Hepatocyte (in vitro differentiated cells): ENCODE results near the gene CCNK. TPM values are rescaled to one million over a fixed set of nuclear protein-coding genes. Genes with fewer than 3 reads are reported as not detected.

Experiments
- DNase-seq: peaks from one replicate; pipeline ENCODE4 v3.0.0-alpha.2; 2016; ENCODE audit warnings: low spot score
- H2AFZ ChIP-seq: fragments of 200-600 bp; sonication (generic); 2 replicates; pipeline ENCODE4 v1.6.0; 2016; ENCODE audit warnings: antibody characterized with exemption, mild to moderate bottlenecking
- H3K27ac ChIP-seq: fragments of 200-600 bp; sonication (generic); 2 replicates; pipeline ENCODE4 v1.5.1; 2016; ENCODE audit warnings: mild to moderate bottlenecking
- H3K27me3 ChIP-seq: fragments of 200-600 bp; sonication (generic); 2 replicates; pipeline ENCODE4 v1.6.1; 2016
- H3K36me3 ChIP-seq: fragments of 200-600 bp; sonication (generic); replicated peaks from 2 replicates; pipeline ENCODE4 v1.5.1; 2016; ENCODE audit warnings: low read depth; ENCODE audit not compliant: insufficient read depth
- H3K4me1 ChIP-seq: fragments of 200-600 bp; sonication (generic); 2 replicates; pipeline ENCODE4 v1.5.1; 2016; ENCODE audit warnings: mild to moderate bottlenecking, moderate library complexity; ENCODE audit not compliant: insufficient read depth
- H3K4me2 ChIP-seq: fragments of 200-600 bp; sonication (generic); 2 replicates; pipeline ENCODE4 v1.6.0; 2016
- H3K4me3 ChIP-seq: fragments of 200-600 bp; sonication (generic); 2 replicates; pipeline ENCODE4 v1.5.1; 2016; ENCODE audit warnings: mild to moderate bottlenecking
- H3K79me2 ChIP-seq: fragments of 200-600 bp; sonication (generic); 2 replicates; pipeline ENCODE4 v1.6.0; 2017; ENCODE audit warnings: mild to moderate bottlenecking
- H3K9me2 ChIP-seq: fragments of 200-600 bp; sonication (generic); replicated peaks from 2 replicates; pipeline ENCODE4 v1.6.0; 2017; ENCODE audit warnings: mild to moderate bottlenecking; ENCODE audit not compliant: insufficient read depth
- H3K9me3 ChIP-seq: fragments of 200-600 bp; sonication (generic); 2 replicates; pipeline ENCODE4 v1.5.1; 2016; ENCODE audit warnings: low read depth, mild to moderate bottlenecking
- H4K20me1 ChIP-seq: fragments of 200-600 bp; sonication (generic); 2 replicates; pipeline ENCODE4 v1.6.0; 2016; ENCODE audit warnings: mild to moderate bottlenecking; ENCODE audit not compliant: insufficient read depth, poor library complexity, severe bottlenecking
- CTCF ChIP-seq: fragments of 200-600 bp; sonication (generic); IDR thresholded peaks from 2 replicates; pipeline ENCODE4 v1.5.1; 2016; ENCODE audit warnings: antibody characterized with exemption, mild to moderate bottlenecking; ENCODE audit not compliant: poor library complexity
- EZH2 ChIP-seq: fragments of 200-600 bp; sonication (generic); IDR thresholded peaks from 2 replicates; pipeline ENCODE4 v1.6.1; 2016; ENCODE audit warnings: antibody characterized with exemption, mild to moderate bottlenecking, borderline replicate concordance
- EZH2phosphoT487 ChIP-seq: fragments of 200-600 bp; sonication (generic); IDR thresholded peaks from one replicate; pipeline ENCODE4 v1.6.1; 2018; ENCODE audit warnings: antibody characterized with exemption, mild to moderate bottlenecking, low read depth, moderate library complexity; ENCODE audit not compliant: unreplicated experiment, severe bottlenecking
- WGBS: methylation state at CpG from one replicate; pipeline ENCODE4 v1.1.6; 2016; ENCODE audit warnings: low lambda C conversion rate; ENCODE audit errors: missing lambda C conversion rate; 5-methylcytosine and 5-hydroxymethylcytosine counted together
- polyA plus RNA-seq: library from polyadenylated mRNA; unstranded; fragments of >200 nt; fragmentation: Nextera tagmentation; extraction: Ambion mirVana; gene quantifications from 2 replicates; pipeline ENCODE4 v1.2.1, GENCODE V29; 2016
- total RNA-seq: library from RNA; depleted of rRNA; stranded (reverse); fragments of >200 nt; gene quantifications from 2 replicates; pipeline ENCODE4 v1.2.3, GENCODE V29; 2014

CCNK gene
- total and polyA plus RNA-seq, 2 experiments from 2014 or later: 11.1 to 15.6 TPM

GRCh38 chr14:99556134-99556791 lies 75.1 kb downstream of the CCNK start:
- Histone ChIP-seq H3K9me3 (no peaks in the 10 kb centered on the region), H4K20me1 (peaks cover 11% of the 10 kb centered on the region), H3K27me3 (no peaks in the 10 kb centered on the region), H3K9me2 (no peaks in the 10 kb centered on the region), H3K27ac (peak overlapping the region; percentile 95), H3K36me3 (no peaks in the 10 kb centered on the region), H2AFZ (no peak overlapping the region), H3K4me1 (peaks cover 56% of the 10 kb centered on the region), H3K4me2 (no peak overlapping the region), H3K4me3 (no peak overlapping the region), H3K79me2 (peaks cover 99% of the 10 kb centered on the region)
- 93% methylated on average over 10 of the region's 10 CpGs for WGBS
- no peak for DNase-seq
- TF ChIP-seq EZH2phosphoT487 (no peak), EZH2 (no peak), CTCF (no peak)

GRCh38 chr14:99559286-99559990 lies 78.2 kb downstream of the CCNK start:
- H3K9me2 ChIP-seq: no peaks in the 10 kb centered on the region
- DNase-seq: no peak
- H3K27me3 ChIP-seq: no peaks in the 10 kb centered on the region
- H3K4me3 ChIP-seq: no peak overlapping the region
- H3K9me3 ChIP-seq: no peaks in the 10 kb centered on the region
- no peak for TF ChIP-seq EZH2
- TF ChIP-seq CTCF: no peak
- no peak for TF ChIP-seq EZH2phosphoT487
- H3K4me2 ChIP-seq: no peak overlapping the region
- no peak overlapping the region for H3K27ac ChIP-seq
- H3K36me3 ChIP-seq: no peaks in the 10 kb centered on the region
- peaks cover 96% of the 10 kb centered on the region for H3K79me2 ChIP-seq
- no peak overlapping the region for H2AFZ ChIP-seq
- 83% methylated on average over 16 of the region's 16 CpGs for WGBS
- H4K20me1 ChIP-seq: peaks cover 24% of the 10 kb centered on the region
- peaks cover 55% of the 10 kb centered on the region for H3K4me1 ChIP-seq

- DNase-seq: no peak
- Histone ChIP-seq H3K36me3 (no peaks in the 10 kb centered on the region), H3K9me3 (no peaks in the 10 kb centered on the region), H3K27me3 (no peaks in the 10 kb centered on the region), H3K79me2 (peaks cover 96% of the 10 kb centered on the region), H3K4me3 (no peak overlapping the region), H2AFZ (no peak overlapping the region), H3K9me2 (no peaks in the 10 kb centered on the region), H3K4me1 (peaks cover 55% of the 10 kb centered on the region), H3K27ac (no peak overlapping the region), H4K20me1 (peaks cover 24% of the 10 kb centered on the region), H3K4me2 (no peak overlapping the region)
- TF ChIP-seq CTCF (no peak), EZH2 (no peak), EZH2phosphoT487 (no peak)
- WGBS: 93% methylated on average over 13 of the region's 13 CpGs
Observed at GRCh38 chr14:99560403-99560802, 79.2 kb downstream of the CCNK start.
